Right lobe of liver (tissue), 4 donors: Measurements from ENCODE around the gene IFNA1.

Source experiments
- CTCF ChIP-seq, 4 donors: fragments of 200-600 bp in 3 of 4; fragments of 450-650 bp in 1 of 4; IDR thresholded peaks; one replicate each; pipeline versions ENCODE4 v1.5.1 to v1.8.0; 2016 to 2022; ENCODE audit warnings: antibody characterized with exemption in 4 of 4, mild to moderate bottlenecking in 2 of 4
- POLR2A ChIP-seq: fragments of 450-650 bp; IDR thresholded peaks from one replicate; pipeline ENCODE4 v1.6.1; 2017; ENCODE audit warnings: antibody characterized with exemption, mild to moderate bottlenecking
- donor health status: DM: no; HTN: no; CAD: no.
- donor health status: DM: no; HTN: no; CAD: no.
- donor health status: DM: no; HTN: yes; CAD: no.

GRCh38 chr9:21434202-21435014 is 5.8 kb upstream of the IFNA1 start:
- TF ChIP-seq CTCF (IDR thresholded peaks at IDR 0.05) (peak; percentile 32 to 61 (median 48)), POLR2A (no peak)
